ENCODE results near the gene ASTL. TPM values are rescaled to one million over a fixed set of nuclear protein-coding genes. Genes with fewer than 3 reads are reported as not detected.

ASTL gene
- total and polyA plus RNA-seq, 2 of the 13 experiments (the other 11 are each of a cell fraction or from before 2014, with no cell fraction given), result not detected

GRCh38 chr2:96089356-96090195 is 48.7 kb downstream of the ASTL start:
- no TSS peak for BruUV-seq (replicated peaks)
- POLR2A ChIA-PET, result no interaction called here
- WGBS (ENCODE audit: low lambda C conversion rate), result 32% methylated on average over 22 of the region's 22 CpGs
- Histone ChIP-seq H3K9me3 (ENCODE audit: low read length) (no peaks in the 10 kb centered on the region), H3K79me2 (ENCODE audit: insufficient read depth, low read length) (no peaks in the 10 kb centered on the region), H3K4me1 (ENCODE audit: insufficient read depth, low read length) (peaks cover 14% of the 10 kb centered on the region), H3K4me2 (ENCODE audit: low read depth, low read length) (peak overlapping the region; percentile 15; the same call in 1 of the 2 replicates), H3K4me3 (replicated peaks in 1 of 3; ENCODE audit: insufficient read depth in 1 of 3, low read depth in 2 of 3, low read length in 3 of 3) (peak overlapping the region in 1 of 3 experiments; percentile 32; a peak in 1 of 6 replicates), H3K27me3 (ENCODE audit: control insufficient read depth in 1 of 2, insufficient read depth in 2 of 2, low read length in 2 of 2) (peaks cover 7 to 40% of the 10 kb centered on the region in 2 experiments), H4K20me1 (ENCODE audit: insufficient read depth, low read length) (no peaks in the 10 kb centered on the region), H3K36me3 (replicated peaks in 1 of 2; ENCODE audit: control insufficient read depth in 1 of 2, insufficient read depth in 2 of 2, low read length in 2 of 2) (no peaks in the 10 kb centered on the region), H2AFZ (ENCODE audit: low read length) (no peak overlapping the region), H3K27ac (ENCODE audit: extremely low read length, insufficient read depth, low read length) (no peak overlapping the region), H3K9ac (ENCODE audit: insufficient read depth, low read depth, low read length) (no peak overlapping the region)
- FAIRE-seq (no peak), DNase-seq (ENCODE audit: low spot score) (no peak), ATAC-seq (peak; percentile 84)
- in situ Hi-C loops (cut with HindIII; ENCODE audit: extremely low pct_ligation_motif_present, low pct_unique_long_range_greater_than_20kb) (no loop called here), intact Hi-C loops (cut with micrococcal nuclease; ENCODE audit: unreplicated experiment) (no loop called here)
- CTCF ChIA-PET (ENCODE audit: low intra/inter-chr PET ratio, low total read pairs), result no interaction called here
- TF ChIP-seq, protein P1, sequence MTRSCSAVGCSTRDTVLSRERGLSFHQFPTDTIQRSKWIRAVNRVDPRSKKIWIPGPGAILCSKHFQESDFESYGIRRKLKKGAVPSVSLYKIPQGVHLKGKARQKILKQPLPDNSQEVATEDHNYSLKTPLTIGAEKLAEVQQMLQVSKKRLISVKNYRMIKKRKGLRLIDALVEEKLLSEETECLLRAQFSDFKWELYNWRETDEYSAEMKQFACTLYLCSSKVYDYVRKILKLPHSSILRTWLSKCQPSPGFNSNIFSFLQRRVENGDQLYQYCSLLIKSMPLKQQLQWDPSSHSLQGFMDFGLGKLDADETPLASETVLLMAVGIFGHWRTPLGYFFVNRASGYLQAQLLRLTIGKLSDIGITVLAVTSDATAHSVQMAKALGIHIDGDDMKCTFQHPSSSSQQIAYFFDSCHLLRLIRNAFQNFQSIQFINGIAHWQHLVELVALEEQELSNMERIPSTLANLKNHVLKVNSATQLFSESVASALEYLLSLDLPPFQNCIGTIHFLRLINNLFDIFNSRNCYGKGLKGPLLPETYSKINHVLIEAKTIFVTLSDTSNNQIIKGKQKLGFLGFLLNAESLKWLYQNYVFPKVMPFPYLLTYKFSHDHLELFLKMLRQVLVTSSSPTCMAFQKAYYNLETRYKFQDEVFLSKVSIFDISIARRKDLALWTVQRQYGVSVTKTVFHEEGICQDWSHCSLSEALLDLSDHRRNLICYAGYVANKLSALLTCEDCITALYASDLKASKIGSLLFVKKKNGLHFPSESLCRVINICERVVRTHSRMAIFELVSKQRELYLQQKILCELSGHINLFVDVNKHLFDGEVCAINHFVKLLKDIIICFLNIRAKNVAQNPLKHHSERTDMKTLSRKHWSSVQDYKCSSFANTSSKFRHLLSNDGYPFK (CRISPR knock-in tag; IDR thresholded peaks at IDR 0.05; ENCODE audit: borderline replicate concordance), result 0 out of 2 replicates have a peak, but pooled peaks have one; percentile 22
- TF ChIP-seq NRL (CRISPR knock-in tag; IDR thresholded peaks at IDR 0.05; ENCODE audit: borderline replicate concordance) (0 out of 2 replicates have a peak, but pooled peaks have one; percentile 47), CTCF (CRISPR knock-in tag; IDR thresholded peaks at IDR 0.05) (peak; percentile 36), EED (CRISPR knock-in tag; IDR thresholded peaks at IDR 0.05) (no peak), ZNF550 (CRISPR knock-in tag; IDR thresholded peaks at IDR 0.05; ENCODE audit: borderline replicate concordance) (no peak), ZNF891 (CRISPR knock-in tag; IDR thresholded peaks at IDR 0.05) (0 out of 2 replicates have a peak, but pooled peaks have one; percentile 45), MBNL3 (CRISPR knock-in tag; conservative IDR thresholded peaks at IDR 0.05) (no peak), HNRNPL (IDR thresholded peaks at IDR 0.05; ENCODE audit: low read depth, low read length) (0 out of 2 replicates have a peak, but pooled peaks have one; percentile 23), RBM39 (IDR thresholded peaks at IDR 0.05; ENCODE audit: low read depth, low read length, poor library complexity, severe bottlenecking) (peak; percentile 43), ZFP36 (IDR thresholded peaks at IDR 0.05; ENCODE audit: borderline replicate concordance, low read depth, low read length, partially characterized antibody) (no peak), ZNF576 (CRISPR knock-in tag; IDR thresholded peaks at IDR 0.05) (peak; percentile 84; the same call in 1 of the 2 replicates)
- TF ChIP-seq, protein P2, sequence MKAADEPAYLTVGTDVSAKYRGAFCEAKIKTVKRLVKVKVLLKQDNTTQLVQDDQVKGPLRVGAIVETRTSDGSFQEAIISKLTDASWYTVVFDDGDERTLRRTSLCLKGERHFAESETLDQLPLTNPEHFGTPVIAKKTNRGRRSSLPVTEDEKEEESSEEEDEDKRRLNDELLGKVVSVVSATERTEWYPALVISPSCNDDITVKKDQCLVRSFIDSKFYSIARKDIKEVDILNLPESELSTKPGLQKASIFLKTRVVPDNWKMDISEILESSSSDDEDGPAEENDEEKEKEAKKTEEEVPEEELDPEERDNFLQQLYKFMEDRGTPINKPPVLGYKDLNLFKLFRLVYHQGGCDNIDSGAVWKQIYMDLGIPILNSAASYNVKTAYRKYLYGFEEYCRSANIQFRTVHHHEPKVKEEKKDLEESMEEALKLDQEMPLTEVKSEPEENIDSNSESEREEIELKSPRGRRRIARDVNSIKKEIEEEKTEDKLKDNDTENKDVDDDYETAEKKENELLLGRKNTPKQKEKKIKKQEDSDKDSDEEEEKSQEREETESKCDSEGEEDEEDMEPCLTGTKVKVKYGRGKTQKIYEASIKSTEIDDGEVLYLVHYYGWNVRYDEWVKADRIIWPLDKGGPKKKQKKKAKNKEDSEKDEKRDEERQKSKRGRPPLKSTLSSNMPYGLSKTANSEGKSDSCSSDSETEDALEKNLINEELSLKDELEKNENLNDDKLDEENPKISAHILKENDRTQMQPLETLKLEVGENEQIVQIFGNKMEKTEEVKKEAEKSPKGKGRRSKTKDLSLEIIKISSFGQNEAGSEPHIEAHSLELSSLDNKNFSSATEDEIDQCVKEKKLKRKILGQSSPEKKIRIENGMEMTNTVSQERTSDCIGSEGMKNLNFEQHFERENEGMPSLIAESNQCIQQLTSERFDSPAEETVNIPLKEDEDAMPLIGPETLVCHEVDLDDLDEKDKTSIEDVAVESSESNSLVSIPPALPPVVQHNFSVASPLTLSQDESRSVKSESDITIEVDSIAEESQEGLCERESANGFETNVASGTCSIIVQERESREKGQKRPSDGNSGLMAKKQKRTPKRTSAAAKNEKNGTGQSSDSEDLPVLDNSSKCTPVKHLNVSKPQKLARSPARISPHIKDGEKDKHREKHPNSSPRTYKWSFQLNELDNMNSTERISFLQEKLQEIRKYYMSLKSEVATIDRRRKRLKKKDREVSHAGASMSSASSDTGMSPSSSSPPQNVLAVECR (CRISPR knock-in tag; IDR thresholded peaks at IDR 0.05; ENCODE audit: borderline replicate concordance), result 0 out of 2 replicates have a peak, but pooled peaks have one; percentile 21
